ENCODE measurements around the gene DYNC1I2. TPM values are rescaled to one million over a fixed set of nuclear protein-coding genes. Genes with fewer than 3 reads are reported as not detected.

Gene DYNC1I2
- total RNA-seq, 1 experiment from 2014 or later, result 62.9 TPM

- no peaks in the 10 kb centered on the region for H3K27me3 Mint-ChIP-seq (ENCODE audit: insufficient read depth, unreplicated experiment)
- no peak overlapping the region for H3K4me3 ChIP-seq (ENCODE audit: low read depth, low read length)
- H3K9me3 ChIP-seq, result no peaks in the 10 kb centered on the region
- no peak overlapping the region for H3K27ac Mint-ChIP-seq (ENCODE audit: unreplicated experiment)
- no peak for TF ChIP-seq CTCF (IDR thresholded peaks at IDR 0.05; ENCODE audit: insufficient read depth in 1 of 2, low read depth in 1 of 2, low read length in 1 of 2, severe bottlenecking in 1 of 2, unreplicated experiment in 1 of 2)
- ChIA-PET CTCF (no interaction called here), POLR2A (no interaction called here)
- H3K27me3 ChIP-seq (replicated peaks; ENCODE audit: control insufficient read depth, insufficient read depth, low read length), result no peaks in the 10 kb centered on the region
- BruUV-seq (replicated peaks), result no TSS peak
- peaks cover 6% of the 10 kb centered on the region; the same call in 1 of the 2 replicates for H3K4me1 ChIP-seq
- H3K36me3 Mint-ChIP-seq (ENCODE audit: insufficient read depth, unreplicated experiment), result no peaks in the 10 kb centered on the region
- no peaks in the 10 kb centered on the region for H3K9me3 Mint-ChIP-seq (ENCODE audit: unreplicated experiment)
- no peak for DNase-seq
- H3K4me1 Mint-ChIP-seq (ENCODE audit: low read depth, unreplicated experiment), result peaks cover 15% of the 10 kb centered on the region
- intact Hi-C loops (cut with micrococcal nuclease; ENCODE audit: unreplicated experiment), result no loop called here
- H3K36me3 ChIP-seq (ENCODE audit: control insufficient read depth, insufficient read depth, low read length), result no peaks in the 10 kb centered on the region
- H3K4me3 Mint-ChIP-seq (ENCODE audit: unreplicated experiment), result no peak overlapping the region
Measured at GRCh38 chr2:171793691-171794678, 106.7 kb downstream of the DYNC1I2 start.

GRCh38 chr2:171794918-171795317 is 107.6 kb downstream of the DYNC1I2 start:
- H3K27ac Mint-ChIP-seq (ENCODE audit: unreplicated experiment), result no peak overlapping the region
- no peaks in the 10 kb centered on the region for H3K9me3 Mint-ChIP-seq (ENCODE audit: unreplicated experiment)
- ChIA-PET CTCF (no interaction called here), POLR2A (no interaction called here)
- Histone ChIP-seq H3K27me3 (replicated peaks; ENCODE audit: control insufficient read depth, insufficient read depth, low read length) (no peaks in the 10 kb centered on the region), H3K4me1 (peaks cover 6% of the 10 kb centered on the region; the same call in 1 of the 2 replicates), H3K36me3 (ENCODE audit: control insufficient read depth, insufficient read depth, low read length) (no peaks in the 10 kb centered on the region), H3K4me3 (ENCODE audit: low read depth, low read length) (no peak overlapping the region), H3K9me3 (no peaks in the 10 kb centered on the region)
- no peaks in the 10 kb centered on the region for H3K27me3 Mint-ChIP-seq (ENCODE audit: insufficient read depth, unreplicated experiment)
- no peak overlapping the region for H3K4me3 Mint-ChIP-seq (ENCODE audit: unreplicated experiment)
- no peaks in the 10 kb centered on the region for H3K36me3 Mint-ChIP-seq (ENCODE audit: insufficient read depth, unreplicated experiment)
- intact Hi-C loops (cut with micrococcal nuclease; ENCODE audit: unreplicated experiment), result no loop called here
- no TSS peak for BruUV-seq (replicated peaks)
- peaks cover 15% of the 10 kb centered on the region for H3K4me1 Mint-ChIP-seq (ENCODE audit: low read depth, unreplicated experiment)
- no peak for TF ChIP-seq CTCF (IDR thresholded peaks at IDR 0.05; ENCODE audit: insufficient read depth in 1 of 2, low read depth in 1 of 2, low read length in 1 of 2, severe bottlenecking in 1 of 2, unreplicated experiment in 1 of 2)
- DNase-seq, result no peak

Other genes starting within 250 kb of the DYNC1I2 start
- 6.5 and 9.7 TPM in 2 replicates for gene CYBRD1, start 165.0 kb upstream of the DYNC1I2 start, total RNA-seq (2022)
- gene SLC25A12, start 206.8 kb downstream of the DYNC1I2 start, total RNA-seq (2022), result 5.0 and 5.3 TPM in 2 replicates
- gene HAT1, start 235.0 kb downstream of the DYNC1I2 start, total RNA-seq (2022), result 72.0 and 74.3 TPM in 2 replicates

Measured in Caco-2 (cell line).